Nephron progenitor cell (in vitro differentiated cells): Measurements from ENCODE around the gene CORO7.

Experiments used
- DNase-seq: peaks from one replicate; pipeline ENCODE4 v3.0.0; 2021
- H3K27ac Mint-ChIP-seq: 2 replicates; pipeline ENCODE4 v1.8.0; 2021; ENCODE audit warnings: mild to moderate bottlenecking, moderate library complexity, mixed read lengths
- H3K27me3 Mint-ChIP-seq: 2 replicates; pipeline ENCODE4 v1.8.0; 2021; ENCODE audit warnings: mild to moderate bottlenecking, low read depth, mixed read lengths; ENCODE audit not compliant: poor library complexity
- H3K36me3 Mint-ChIP-seq: 2 replicates; pipeline ENCODE4 v1.8.0; 2021; ENCODE audit warnings: low read depth, mixed read lengths
- H3K4me1 Mint-ChIP-seq: 2 replicates; pipeline ENCODE4 v1.8.0; 2021; ENCODE audit warnings: mixed read lengths
- H3K4me3 Mint-ChIP-seq: 2 replicates; pipeline ENCODE4 v1.8.0; 2021; ENCODE audit warnings: mild to moderate bottlenecking, moderate library complexity, mixed read lengths
- H3K9me3 Mint-ChIP-seq: 2 replicates; pipeline ENCODE4 v1.8.0; 2021; ENCODE audit warnings: mild to moderate bottlenecking, moderate library complexity, mixed read lengths
- TF ChIP-seq, protein P1 (sequence below): fragments of 200-600 bp; sonication (generic); IDR thresholded peaks from 2 replicates; pipeline ENCODE4 v1.5.0; 2021; ENCODE audit warnings: antibody characterized with exemption

The CORO7 gene

DNA sequence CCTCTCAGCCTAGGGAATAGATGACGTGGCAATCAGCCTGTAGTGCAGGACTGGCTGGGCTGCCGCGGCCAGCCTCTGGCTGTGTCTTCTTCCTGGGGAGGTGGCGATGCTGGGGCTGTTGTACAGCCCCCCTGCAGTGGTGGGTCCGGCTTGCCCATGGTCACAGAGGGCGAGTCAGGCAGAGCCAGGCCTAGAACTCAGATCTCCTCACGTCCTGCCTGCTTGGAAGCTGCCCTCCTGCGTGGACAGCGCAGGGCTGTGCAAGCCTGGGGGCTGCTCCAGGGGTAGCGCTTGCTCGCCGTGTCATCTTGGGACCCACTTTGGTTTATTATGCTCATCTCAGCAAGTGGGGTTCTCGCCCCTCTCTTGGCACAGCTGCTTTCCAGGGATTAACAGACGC is 38.7 kb upstream of the CORO7 start:
- TF ChIP-seq, protein P1, sequence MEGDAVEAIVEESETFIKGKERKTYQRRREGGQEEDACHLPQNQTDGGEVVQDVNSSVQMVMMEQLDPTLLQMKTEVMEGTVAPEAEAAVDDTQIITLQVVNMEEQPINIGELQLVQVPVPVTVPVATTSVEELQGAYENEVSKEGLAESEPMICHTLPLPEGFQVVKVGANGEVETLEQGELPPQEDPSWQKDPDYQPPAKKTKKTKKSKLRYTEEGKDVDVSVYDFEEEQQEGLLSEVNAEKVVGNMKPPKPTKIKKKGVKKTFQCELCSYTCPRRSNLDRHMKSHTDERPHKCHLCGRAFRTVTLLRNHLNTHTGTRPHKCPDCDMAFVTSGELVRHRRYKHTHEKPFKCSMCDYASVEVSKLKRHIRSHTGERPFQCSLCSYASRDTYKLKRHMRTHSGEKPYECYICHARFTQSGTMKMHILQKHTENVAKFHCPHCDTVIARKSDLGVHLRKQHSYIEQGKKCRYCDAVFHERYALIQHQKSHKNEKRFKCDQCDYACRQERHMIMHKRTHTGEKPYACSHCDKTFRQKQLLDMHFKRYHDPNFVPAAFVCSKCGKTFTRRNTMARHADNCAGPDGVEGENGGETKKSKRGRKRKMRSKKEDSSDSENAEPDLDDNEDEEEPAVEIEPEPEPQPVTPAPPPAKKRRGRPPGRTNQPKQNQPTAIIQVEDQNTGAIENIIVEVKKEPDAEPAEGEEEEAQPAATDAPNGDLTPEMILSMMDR, result no peak
- no peaks in the 10 kb centered on the region for H3K4me1 Mint-ChIP-seq
- H3K4me3 Mint-ChIP-seq, result no peak overlapping the region
- no peak overlapping the region for H3K27ac Mint-ChIP-seq
- H3K9me3 Mint-ChIP-seq, result no peaks in the 10 kb centered on the region
- peaks cover 5% of the 10 kb centered on the region for H3K27me3 Mint-ChIP-seq
- H3K36me3 Mint-ChIP-seq, result peaks cover 53% of the 10 kb centered on the region
- no peak for DNase-seq

DNA sequence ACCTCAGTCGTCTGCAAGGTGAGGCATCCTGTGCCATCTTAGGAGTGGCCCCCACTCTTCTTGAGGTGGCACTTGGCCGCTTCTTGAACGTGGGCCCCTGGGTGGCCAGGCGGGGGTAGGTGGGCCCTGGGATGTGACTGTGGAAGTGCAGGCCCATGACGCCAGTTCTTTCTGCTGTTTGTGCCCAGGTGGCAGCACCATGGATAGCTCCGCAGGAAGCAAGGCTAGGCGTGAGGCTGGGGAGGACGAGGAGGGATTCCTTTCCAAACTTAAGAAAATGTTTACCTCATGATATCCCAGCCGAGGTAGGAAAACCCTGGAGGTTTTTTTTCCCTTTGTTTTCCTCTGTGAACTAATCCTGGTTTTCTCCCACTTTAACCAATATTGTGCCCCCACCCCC is 38.2 kb upstream of the CORO7 start:
- no peak overlapping the region for H3K27ac Mint-ChIP-seq

DNA sequence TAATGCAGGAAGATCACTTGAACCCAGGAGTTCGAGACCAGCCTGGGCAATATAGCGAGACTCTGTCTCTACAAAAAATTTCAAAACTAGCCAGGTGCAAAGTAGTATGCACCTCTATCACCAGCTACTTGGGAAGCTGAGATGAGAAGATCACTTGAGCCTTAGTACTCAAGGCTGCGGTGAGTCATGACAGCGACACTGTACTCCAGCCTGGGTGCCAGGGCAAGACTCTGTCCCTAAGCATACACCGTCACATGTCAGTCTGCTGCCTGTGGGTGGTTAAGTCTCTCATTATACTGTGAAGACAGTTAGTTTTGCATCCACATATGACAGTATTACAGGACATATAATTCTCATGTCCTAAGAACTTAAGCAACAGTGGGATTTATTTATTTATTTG is 36.3 kb upstream of the CORO7 start:
- peaks cover 46% of the 10 kb centered on the region for H3K36me3 Mint-ChIP-seq
- H3K27me3 Mint-ChIP-seq, result peaks cover 5% of the 10 kb centered on the region
- H3K9me3 Mint-ChIP-seq, result no peaks in the 10 kb centered on the region
- H3K27ac Mint-ChIP-seq, result no peak overlapping the region
- TF ChIP-seq, protein P1, result no peak
- no peak for DNase-seq
- H3K4me1 Mint-ChIP-seq, result no peaks in the 10 kb centered on the region
- H3K4me3 Mint-ChIP-seq, result no peak overlapping the region

More for the DNA sequence above, 38.2 kb upstream of the CORO7 start:
- Mint-ChIP-seq H3K36me3 (peaks cover 52% of the 10 kb centered on the region), H3K9me3 (no peaks in the 10 kb centered on the region), H3K4me1 (no peaks in the 10 kb centered on the region), H3K4me3 (no peak overlapping the region), H3K27me3 (peaks cover 5% of the 10 kb centered on the region)
- DNase-seq, result peak; percentile 45
- TF ChIP-seq, protein P1, result no peak

DNA sequence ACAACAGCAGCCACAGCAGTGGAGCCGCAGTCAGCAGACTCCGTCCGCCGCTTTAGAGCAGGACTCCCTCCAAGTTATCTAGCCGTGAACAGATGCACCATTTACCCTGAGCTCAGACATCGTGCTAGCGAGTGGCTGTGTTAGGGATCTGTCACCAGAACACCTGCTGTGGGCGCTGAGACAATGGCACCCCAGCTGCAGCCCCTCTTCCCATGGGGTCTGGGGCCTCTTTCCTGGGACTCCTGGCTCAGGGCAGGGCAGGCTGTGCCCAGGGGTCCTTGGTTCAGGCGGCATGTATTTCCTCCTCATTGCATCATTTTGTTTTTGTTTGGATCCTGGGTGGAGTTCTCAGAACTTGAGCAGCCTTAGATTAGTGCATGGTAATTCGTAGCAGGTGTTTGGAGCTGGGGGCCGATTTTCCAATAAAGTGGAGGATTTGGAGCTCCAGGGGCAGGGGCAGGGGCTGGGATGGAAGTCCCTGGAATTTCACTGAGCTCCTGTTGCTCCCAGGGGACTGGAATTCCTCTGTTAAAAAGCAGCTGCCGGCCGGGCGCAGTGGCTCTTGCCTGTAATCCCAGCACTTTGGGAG is 34.6 kb upstream of the CORO7 start:
- no peak for DNase-seq
- no peak overlapping the region for H3K4me3 Mint-ChIP-seq
- peak overlapping the region; percentile 59 for H3K27ac Mint-ChIP-seq
- TF ChIP-seq, protein P1, result no peak
- no peaks in the 10 kb centered on the region for H3K4me1 Mint-ChIP-seq
- H3K36me3 Mint-ChIP-seq, result peaks cover 47% of the 10 kb centered on the region
- H3K9me3 Mint-ChIP-seq, result no peaks in the 10 kb centered on the region
- H3K27me3 Mint-ChIP-seq, result peaks cover 5% of the 10 kb centered on the region

GRCh38 chr16:4450430-4450829 is 34.0 kb upstream of the CORO7 start:
- peaks cover 44% of the 10 kb centered on the region for H3K36me3 Mint-ChIP-seq
- DNase-seq, result no peak
- H3K9me3 Mint-ChIP-seq, result no peaks in the 10 kb centered on the region
- TF ChIP-seq, protein P1, result no peak
- no peak overlapping the region for H3K27ac Mint-ChIP-seq
- no peak overlapping the region for H3K4me3 Mint-ChIP-seq
- H3K27me3 Mint-ChIP-seq, result peaks cover 5% of the 10 kb centered on the region
- H3K4me1 Mint-ChIP-seq, result no peaks in the 10 kb centered on the region

DNA sequence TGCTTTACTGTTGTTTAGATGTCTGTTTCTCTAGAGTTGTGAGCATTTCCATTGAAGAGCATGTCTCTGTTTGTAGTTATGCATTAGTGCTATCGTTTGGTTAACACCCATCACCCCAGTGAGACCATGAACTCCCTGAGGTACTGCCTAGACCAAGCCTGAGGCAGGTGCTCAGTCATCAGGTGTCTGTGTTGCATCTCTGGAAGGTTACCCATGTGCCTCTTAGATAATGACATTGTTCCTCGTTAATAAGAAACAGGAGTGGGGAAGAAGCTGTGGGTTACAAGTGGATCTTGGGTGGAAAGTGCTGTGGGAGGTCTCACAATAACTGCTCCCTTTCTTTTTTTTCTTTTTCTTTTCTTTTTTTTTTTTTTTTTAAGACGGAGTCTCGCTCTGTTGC is 27.6 kb upstream of the CORO7 start:
- no peak for DNase-seq
- Mint-ChIP-seq H3K36me3 (peaks cover 68% of the 10 kb centered on the region), H3K4me1 (no peaks in the 10 kb centered on the region), H3K4me3 (no peak overlapping the region), H3K9me3 (no peaks in the 10 kb centered on the region), H3K27ac (no peak overlapping the region), H3K27me3 (peaks cover 4% of the 10 kb centered on the region)
- TF ChIP-seq, protein P1, result no peak
